BLaER1 treated with 17β-estradiol and CSF1 and Interleukin-3, amounts not matched to agents 10 nM and 100 nM (cell line): ENCODE results near the gene CELF5.
"Not testable (repeated sequence)": the region's sequence is repeated elsewhere in the genome, so short reads cannot be mapped to it uniquely, and the experiment has no call there.

Experiments used
- H3K27ac ChIP-seq, 11 experiments: shearing (Covaris generic); formaldehyde crosslinking; 2 replicates each; pipeline ENCODE4 v1.8.1; 2022
- H3K27me3 ChIP-seq, 11 experiments: shearing (Covaris generic); formaldehyde crosslinking; 2 replicates each; pipeline ENCODE4 v1.8.1; 2022
- H3K36me3 ChIP-seq, 11 experiments: shearing (Covaris generic); formaldehyde crosslinking; 2 replicates each; pipeline ENCODE4 v1.8.1; 2022
- H3K4me1 ChIP-seq, 10 experiments: shearing (Covaris generic); formaldehyde crosslinking; 2 replicates each; pipeline ENCODE4 v1.8.1; 2022
- H3K4me2 ChIP-seq, 11 experiments: shearing (Covaris generic); formaldehyde crosslinking; 2 replicates each; pipeline ENCODE4 v1.8.1; 2022
- H3K4me3 ChIP-seq, 10 experiments: shearing (Covaris generic); formaldehyde crosslinking; 2 replicates each; pipeline ENCODE4 v1.8.1; 2022
- H3K9ac ChIP-seq, 11 experiments: shearing (Covaris generic); formaldehyde crosslinking; 2 replicates each; pipeline ENCODE4 v1.8.1; 2022
- H3K9me3 ChIP-seq, 11 experiments: shearing (Covaris generic); formaldehyde crosslinking; replicated peaks in 1 of 11; 2 replicates each; pipeline ENCODE4 v1.8.1; 2022
- H4K20me1 ChIP-seq, 11 experiments: shearing (Covaris generic); formaldehyde crosslinking; 2 replicates each; pipeline ENCODE4 v1.8.1; 2022
- Cebpa-rat ChIP-seq, 11 experiments: shearing (Covaris generic); IDR thresholded peaks; 2 replicates each; pipeline ENCODE4 v1.8.1; 2022

CELF5 gene

DNA sequence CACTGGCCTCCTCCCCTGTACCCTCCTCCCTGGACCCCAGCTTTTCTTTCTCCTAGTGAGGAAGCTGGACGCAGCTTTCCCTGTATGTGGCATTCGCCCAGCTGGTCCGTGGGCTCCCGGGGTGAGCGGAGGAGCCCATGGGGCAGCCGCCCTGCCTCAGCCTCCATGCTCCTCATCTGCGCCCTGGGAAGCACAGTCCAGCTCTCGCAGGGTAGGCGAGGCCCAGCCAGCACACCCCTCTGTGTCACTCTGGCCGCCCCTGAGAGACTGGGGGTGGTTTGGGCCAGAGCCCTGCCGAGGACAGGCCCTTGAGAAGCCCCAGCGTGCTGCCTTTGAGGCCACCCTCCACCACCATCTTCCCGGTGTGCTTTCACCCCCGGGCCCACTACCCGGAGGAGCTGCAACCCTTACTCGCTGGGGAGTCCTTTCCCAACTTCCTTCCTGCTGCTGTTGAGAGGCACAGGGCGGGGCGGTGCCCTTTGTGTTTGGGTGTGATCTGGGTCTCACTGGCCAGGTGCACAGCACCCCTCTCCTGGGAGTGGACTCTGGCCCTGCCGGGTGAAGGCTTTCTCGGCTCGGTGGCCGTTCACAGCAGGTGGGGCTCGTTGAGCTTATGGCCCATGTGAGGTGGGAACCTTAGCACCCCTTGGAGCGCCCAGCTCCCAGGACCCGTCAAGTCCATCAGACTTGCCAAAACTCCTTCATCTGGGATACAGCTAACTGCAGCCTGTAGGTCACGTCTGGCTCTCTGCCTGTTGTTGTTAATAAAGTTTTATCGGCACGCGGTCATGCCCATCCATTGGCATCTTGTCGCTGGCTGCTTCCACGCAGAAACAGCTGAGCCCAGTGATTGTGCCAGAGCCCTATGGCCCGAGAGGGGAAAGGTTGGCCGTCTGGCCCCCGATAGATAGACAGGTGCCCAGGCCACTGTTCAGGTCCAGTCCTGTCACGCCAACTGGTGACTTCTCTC lies 35.5 kb upstream of the CELF5 start:
- Histone ChIP-seq H3K27ac (peak overlapping the region; percentile 64 to 97 (median 92)), H3K9me3 (no peaks in the 10 kb centered on the region), H3K4me2 (peak overlapping the region; percentile 89 to 100 (median 99)), H3K4me3 (peak overlapping the region; percentile 89 to 100 (median 98)), H3K36me3 (peaks cover 10 to 74% (median 52%) of the 10 kb centered on the region in 11 experiments; a peak in 21 of 22 replicates), H3K4me1 (peaks cover 73 to 84% (median 81%) of the 10 kb centered on the region in 10 experiments), H3K9ac (peak overlapping the region; percentile 89 to 99 (median 95)), H4K20me1 (peaks cover 6 to 92% (median 88%) of the 10 kb centered on the region in 11 experiments; a peak in 21 of 22 replicates), H3K27me3 (no peaks in the 10 kb centered on the region)
- TF ChIP-seq Cebpa-rat (IDR thresholded peaks at IDR 0.05), result peak in 4 of 11 experiments; percentile 31 to 70 (median 58); a peak in 5 of 22 replicates

DNA sequence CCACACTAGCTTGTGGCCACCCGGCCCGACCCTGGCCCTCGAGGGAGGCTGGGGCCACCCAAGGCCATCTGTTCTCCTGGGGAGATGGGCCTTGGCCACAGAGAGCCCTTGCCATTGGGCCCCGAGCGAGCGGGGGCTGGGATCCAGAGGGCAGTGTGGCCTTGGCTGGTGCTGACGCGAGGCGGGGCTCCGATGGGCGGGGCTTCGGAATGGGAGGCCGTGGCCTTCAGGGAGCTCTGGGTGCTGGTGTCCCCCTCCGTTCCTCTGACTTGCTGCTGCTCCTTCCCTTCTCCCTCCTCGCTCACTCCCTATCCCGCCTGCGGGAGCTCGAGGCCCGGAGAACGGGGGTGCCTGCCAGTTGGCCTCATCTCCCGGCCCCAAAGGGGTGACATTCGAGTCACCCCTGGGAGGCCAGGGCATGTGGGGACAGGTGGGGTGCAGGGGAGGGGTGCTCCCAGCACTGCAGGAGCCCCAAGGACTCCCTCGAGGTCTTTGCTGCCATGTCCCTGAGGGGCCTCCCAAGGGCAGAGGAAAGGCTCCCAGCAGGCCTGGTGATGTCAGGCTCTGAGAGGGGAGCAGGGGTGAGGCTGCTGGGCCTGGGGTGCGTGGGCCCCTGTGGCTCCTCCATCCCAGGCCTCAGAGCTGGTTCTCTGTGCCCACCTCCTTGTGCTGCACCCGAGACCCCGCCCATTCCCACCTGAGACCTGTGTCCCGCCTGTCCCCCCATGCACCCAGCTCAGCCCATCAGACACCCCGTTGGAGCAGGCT lies 34.6 kb upstream of the CELF5 start:
- H3K36me3 ChIP-seq, result peaks cover 19 to 75% (median 61%) of the 10 kb centered on the region in 11 experiments
- peak overlapping the region in 6 of 10 experiments; percentile 89 to 100 (median 98); a peak in 8 of 20 replicates for H3K4me3 ChIP-seq
- H3K9me3 ChIP-seq, result no peaks in the 10 kb centered on the region
- H3K27me3 ChIP-seq, result no peaks in the 10 kb centered on the region
- H3K27ac ChIP-seq, result peak overlapping the region in 10 of 11 experiments; percentile 16 to 97 (median 92); a peak in 20 of 22 replicates
- peak overlapping the region; percentile 89 to 100 (median 99) for H3K4me2 ChIP-seq
- H3K4me1 ChIP-seq, result peaks cover 70 to 80% (median 76%) of the 10 kb centered on the region in 10 experiments
- H3K9ac ChIP-seq, result peak overlapping the region; percentile 54 to 99 (median 95); a peak in 20 of 22 replicates
- TF ChIP-seq Cebpa-rat (IDR thresholded peaks at IDR 0.05), result no peak
- H4K20me1 ChIP-seq, result peaks cover 6 to 92% (median 88%) of the 10 kb centered on the region in 11 experiments; a peak in 21 of 22 replicates

DNA sequence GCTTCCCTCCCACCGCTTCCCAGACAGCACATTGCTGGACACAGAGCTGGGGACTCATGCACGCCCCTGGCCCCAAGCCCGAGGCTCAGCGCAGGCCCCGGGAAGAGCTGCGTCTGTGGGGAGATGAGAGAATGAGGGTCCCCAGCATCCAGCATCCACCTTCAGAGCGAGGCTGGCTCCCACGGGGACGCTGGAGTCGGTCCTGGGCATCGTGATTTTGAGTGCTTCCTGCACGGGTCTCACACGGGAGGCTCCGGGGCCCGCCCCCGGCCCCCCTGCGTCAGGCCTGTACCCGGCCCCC lies 34.0 kb upstream of the CELF5 start:
- Histone ChIP-seq H3K27ac (peak overlapping the region in 9 of 11 experiments; percentile 88 to 97 (median 92); a peak in 16 of 22 replicates), H3K36me3 (peaks cover 23 to 81% (median 67%) of the 10 kb centered on the region in 11 experiments), H3K9me3 (no peaks in the 10 kb centered on the region), H3K4me2 (peak overlapping the region; percentile 89 to 100 (median 99)), H3K4me1 (peaks cover 70 to 79% (median 76%) of the 10 kb centered on the region in 10 experiments), H3K9ac (peak overlapping the region in 10 of 11 experiments; percentile 54 to 98 (median 95); a peak in 15 of 22 replicates), H3K27me3 (no peaks in the 10 kb centered on the region), H4K20me1 (peaks cover 6 to 95% (median 90%) of the 10 kb centered on the region in 11 experiments; a peak in 21 of 22 replicates), H3K4me3 (no peak overlapping the region)
- TF ChIP-seq Cebpa-rat (IDR thresholded peaks at IDR 0.05), result no peak

GRCh38 chr19:3190921-3191805 lies 33.3 kb upstream of the CELF5 start:
- H4K20me1 ChIP-seq, result peaks cover 6 to 100% (median 98%) of the 10 kb centered on the region in 11 experiments; a peak in 21 of 22 replicates
- no peak overlapping the region for H3K4me3 ChIP-seq
- H3K4me1 ChIP-seq, result peaks cover 70 to 79% (median 76%) of the 10 kb centered on the region in 10 experiments
- H3K9me3 ChIP-seq, result no peaks in the 10 kb centered on the region
- peak overlapping the region; percentile 60 to 100 (median 99) for H3K4me2 ChIP-seq
- peak overlapping the region in 9 of 11 experiments; percentile 13 to 97 (median 88); a peak in 15 of 22 replicates for H3K27ac ChIP-seq
- H3K9ac ChIP-seq, result peak overlapping the region in 10 of 11 experiments; percentile 13 to 98 (median 36); a peak in 17 of 22 replicates
- H3K27me3 ChIP-seq, result no peaks in the 10 kb centered on the region
- no peak for TF ChIP-seq Cebpa-rat (IDR thresholded peaks at IDR 0.05)
- H3K36me3 ChIP-seq, result peaks cover 31 to 88% (median 74%) of the 10 kb centered on the region in 11 experiments

- Histone ChIP-seq H3K4me2 (peak overlapping the region; percentile 60 to 100 (median 99); a peak in 21 of 22 replicates), H4K20me1 (peaks cover 6 to 100% (median 99%) of the 10 kb centered on the region in 11 experiments; a peak in 21 of 22 replicates), H3K9ac (peak overlapping the region in 10 of 11 experiments; percentile 13 to 98 (median 36); a peak in 14 of 22 replicates), H3K4me1 (peaks cover 68 to 77% (median 75%) of the 10 kb centered on the region in 10 experiments), H3K27ac (peak overlapping the region in 9 of 11 experiments; percentile 2 to 97 (median 60); a peak in 14 of 22 replicates), H3K36me3 (peaks cover 37 to 94% (median 80%) of the 10 kb centered on the region in 11 experiments)
- not testable (repeated sequence) for H3K4me3 ChIP-seq, H3K27me3 ChIP-seq, H3K9me3 ChIP-seq
Observed at GRCh38 chr19:3191806-3192104, 32.7 kb upstream of the CELF5 start.

GRCh38 chr19:3192228-3192635 lies 32.2 kb upstream of the CELF5 start:
- Histone ChIP-seq H3K4me1 (peaks cover 64 to 72% (median 70%) of the 10 kb centered on the region in 10 experiments), H3K9ac (peak overlapping the region in 5 of 11 experiments; percentile 4 to 95 (median 11); a peak in 5 of 22 replicates), H3K36me3 (peaks cover 41 to 96% (median 85%) of the 10 kb centered on the region in 11 experiments), H3K4me3 (no peak overlapping the region), H3K27me3 (no peaks in the 10 kb centered on the region), H3K27ac (peak overlapping the region in 4 of 11 experiments; percentile 23 to 94 (median 46); a peak in 9 of 22 replicates), H3K4me2 (peak overlapping the region in 9 of 11 experiments; percentile 24 to 100 (median 98); a peak in 17 of 22 replicates), H3K9me3 (no peaks in the 10 kb centered on the region), H4K20me1 (peaks cover 6 to 100% (median 99%) of the 10 kb centered on the region in 11 experiments; a peak in 21 of 22 replicates)
- no peak for TF ChIP-seq Cebpa-rat (IDR thresholded peaks at IDR 0.05)

GRCh38 chr19:3192684-3193083 lies 31.8 kb upstream of the CELF5 start:
- Histone ChIP-seq H3K9me3 (no peaks in the 10 kb centered on the region), H3K4me1 (peaks cover 59 to 68% (median 66%) of the 10 kb centered on the region in 10 experiments), H4K20me1 (peaks cover 6 to 100% (median 95%) of the 10 kb centered on the region in 11 experiments; a peak in 21 of 22 replicates), H3K27me3 (no peaks in the 10 kb centered on the region), H3K4me2 (peak overlapping the region in 9 of 11 experiments; percentile 23 to 100 (median 39); a peak in 15 of 22 replicates), H3K27ac (peak overlapping the region in 4 of 11 experiments; percentile 23 to 94 (median 30); a peak in 7 of 22 replicates), H3K9ac (peak overlapping the region in 5 of 11 experiments; percentile 4 to 36 (median 11); a peak in 4 of 22 replicates), H3K4me3 (no peak overlapping the region), H3K36me3 (peaks cover 42 to 96% (median 86%) of the 10 kb centered on the region in 11 experiments)
- TF ChIP-seq Cebpa-rat (IDR thresholded peaks at IDR 0.05), result no peak
